Astrocyte (in vitro differentiated cells and primary cell): ENCODE measurements around the gene ZEB2. TPM values are rescaled to one million over a fixed set of nuclear protein-coding genes. Genes with fewer than 3 reads are reported as not detected.

Experiments used
- DNase-seq: peaks from one replicate; pipeline ENCODE4 v3.0.0-alpha.2; 2010; ENCODE audit warnings: low read depth
- FAIRE-seq: peaks from 2 replicates; lab custom pipeline; 2011; peaks lifted over from hg19 to GRCh38; lab: Jason Lieb, UNC
- H2AFZ ChIP-seq: 2 replicates; pipeline ENCODE4 v1.6.0; 2012; ENCODE audit warnings: low read depth, low read length, inconsistent platforms
- H3K27ac ChIP-seq: 2 replicates; pipeline ENCODE4 v1.5.1; 2011; ENCODE audit warnings: low read depth, low read length, inconsistent platforms
- H3K27me3 ChIP-seq: 2 replicates; pipeline ENCODE4 v1.6.0; 2011; ENCODE audit warnings: low read length, inconsistent platforms; ENCODE audit not compliant: insufficient read depth
- H3K36me3 ChIP-seq: 2 replicates; pipeline ENCODE4 v1.5.1; 2011; ENCODE audit warnings: low read length, inconsistent platforms; ENCODE audit not compliant: insufficient read depth
- H3K4me1 ChIP-seq: 2 replicates; pipeline ENCODE4 v1.5.1; 2011; ENCODE audit warnings: low read length, inconsistent platforms; ENCODE audit not compliant: insufficient read depth
- H3K4me2 ChIP-seq: 2 replicates; pipeline ENCODE4 v1.6.0; 2012; ENCODE audit warnings: low read length, inconsistent platforms
- H3K4me3 ChIP-seq: 2 replicates; pipeline ENCODE4 v1.5.1; 2011; ENCODE audit warnings: low read depth, mild to moderate bottlenecking, low read length, inconsistent platforms; ENCODE audit not compliant: insufficient read depth
- H3K79me2 ChIP-seq: 2 replicates; pipeline ENCODE4 v1.6.0; 2012; ENCODE audit warnings: mild to moderate bottlenecking, low read length, inconsistent platforms; ENCODE audit not compliant: insufficient read depth
- H3K9ac ChIP-seq: 2 replicates; pipeline ENCODE4 v1.6.0; 2012; ENCODE audit warnings: mild to moderate bottlenecking, low read length, inconsistent platforms
- H3K9me3 ChIP-seq: 2 replicates; pipeline ENCODE4 v1.5.1; 2012; ENCODE audit warnings: low read depth, mild to moderate bottlenecking, low read length, inconsistent platforms; ENCODE audit not compliant: insufficient read depth
- H4K20me1 ChIP-seq: 2 replicates; pipeline ENCODE4 v1.6.0; 2012; ENCODE audit warnings: low read length, inconsistent platforms; ENCODE audit not compliant: insufficient read depth
- H3K27ac Mint-ChIP-seq: one replicate; pipeline ENCODE4 v1.8.0; 2021; ENCODE audit warnings: mild to moderate bottlenecking, mixed read lengths; ENCODE audit not compliant: unreplicated experiment
- H3K27me3 Mint-ChIP-seq: one replicate; pipeline ENCODE4 v1.8.0; 2021; ENCODE audit warnings: low read depth, mixed read lengths; ENCODE audit not compliant: unreplicated experiment
- H3K36me3 Mint-ChIP-seq: one replicate; pipeline ENCODE4 v1.8.0; 2021; ENCODE audit warnings: low read depth, mixed read lengths; ENCODE audit not compliant: unreplicated experiment
- H3K4me1 Mint-ChIP-seq: one replicate; pipeline ENCODE4 v1.8.0; 2021; ENCODE audit warnings: low read depth, mixed read lengths; ENCODE audit not compliant: unreplicated experiment
- H3K4me3 Mint-ChIP-seq: one replicate; pipeline ENCODE4 v1.8.0; 2021; ENCODE audit warnings: mild to moderate bottlenecking, moderate library complexity, mixed read lengths; ENCODE audit not compliant: unreplicated experiment
- H3K9me3 Mint-ChIP-seq: one replicate; pipeline ENCODE4 v1.8.0; 2021; ENCODE audit warnings: mild to moderate bottlenecking, mixed read lengths; ENCODE audit not compliant: unreplicated experiment
- CTCF ChIP-seq: IDR thresholded peaks from 2 replicates; pipeline ENCODE4 v1.5.1; 2011; ENCODE audit warnings: low read depth, mild to moderate bottlenecking, inconsistent platforms, low read length, moderate library complexity; ENCODE audit not compliant: insufficient read depth
- EZH2 ChIP-seq: IDR thresholded peaks from 2 replicates; pipeline ENCODE4 v1.6.1; 2012; ENCODE audit warnings: mild to moderate bottlenecking, low read length, inconsistent platforms; ENCODE audit not compliant: insufficient read depth
- total RNA-seq: library from RNA; stranded (reverse); gene quantifications from 2 replicates; pipeline ENCODE4 v1.2.1, GENCODE V29; 2021

The ZEB2 gene
- total RNA-seq, 1 donor from 2014 or later, result 84.9 TPM

- Mint-ChIP-seq H3K4me3 (no peak overlapping the region), H3K36me3 (peaks cover 13% of the 10 kb centered on the region), H3K4me1 (peaks cover 13% of the 10 kb centered on the region), H3K27ac (no peak overlapping the region), H3K27me3 (no peaks in the 10 kb centered on the region), H3K9me3 (peaks cover 2% of the 10 kb centered on the region)
- no peak overlapping the region for H3K27ac ChIP-seq
- H3K79me2 ChIP-seq, result peaks cover 41% of the 10 kb centered on the region
- H3K4me2 ChIP-seq, result no peak overlapping the region
- no peak overlapping the region for H3K9ac ChIP-seq
- FAIRE-seq (no peak), DNase-seq (no peak)
- H3K36me3 ChIP-seq, result no peaks in the 10 kb centered on the region
- no peak overlapping the region for H2AFZ ChIP-seq
- H3K27me3 ChIP-seq, result no peaks in the 10 kb centered on the region
- no peak for TF ChIP-seq CTCF
- TF ChIP-seq EZH2, result no peak
- peaks cover 4% of the 10 kb centered on the region for H3K4me1 ChIP-seq
- peaks cover 16% of the 10 kb centered on the region for H4K20me1 ChIP-seq
- H3K9me3 ChIP-seq, result no peaks in the 10 kb centered on the region
- no peak overlapping the region for H3K4me3 ChIP-seq
Measured at GRCh38 chr2:144434425-144435222, 85.3 kb downstream of the ZEB2 start.

GRCh38 chr2:144432921-144433320 is 87.0 kb downstream of the ZEB2 start:
- H3K9me3 Mint-ChIP-seq, result peaks cover 2% of the 10 kb centered on the region
- no peaks in the 10 kb centered on the region for H3K27me3 Mint-ChIP-seq
- H2AFZ ChIP-seq, result no peak overlapping the region
- H3K4me1 Mint-ChIP-seq, result peaks cover 13% of the 10 kb centered on the region
- no peak overlapping the region for H3K4me3 Mint-ChIP-seq
- peaks cover 4% of the 10 kb centered on the region for H4K20me1 ChIP-seq
- no peaks in the 10 kb centered on the region for H3K27me3 ChIP-seq
- no peak overlapping the region for H3K4me3 ChIP-seq
- H3K9ac ChIP-seq, result no peak overlapping the region
- H3K9me3 ChIP-seq, result no peaks in the 10 kb centered on the region
- H3K79me2 ChIP-seq, result peaks cover 30% of the 10 kb centered on the region
- DNase-seq (no peak), FAIRE-seq (no peak)
- H3K27ac Mint-ChIP-seq, result no peak overlapping the region
- TF ChIP-seq CTCF (no peak), EZH2 (no peak)
- H3K36me3 Mint-ChIP-seq, result peaks cover 13% of the 10 kb centered on the region
- peaks cover 4% of the 10 kb centered on the region for H3K4me1 ChIP-seq
- no peak overlapping the region for H3K27ac ChIP-seq
- H3K4me2 ChIP-seq, result no peak overlapping the region
- peaks cover 3% of the 10 kb centered on the region for H3K36me3 ChIP-seq

- no peak overlapping the region for H2AFZ ChIP-seq
- H3K79me2 ChIP-seq, result peaks cover 30% of the 10 kb centered on the region
- H3K4me2 ChIP-seq, result no peak overlapping the region
- H3K9ac ChIP-seq, result no peak overlapping the region
- TF ChIP-seq CTCF (no peak), EZH2 (no peak)
- Mint-ChIP-seq H3K4me3 (peak overlapping the region; percentile 6), H3K27ac (no peak overlapping the region), H3K36me3 (peaks cover 13% of the 10 kb centered on the region), H3K9me3 (peaks cover 2% of the 10 kb centered on the region), H3K27me3 (no peaks in the 10 kb centered on the region), H3K4me1 (peaks cover 19% of the 10 kb centered on the region)
- FAIRE-seq (no peak), DNase-seq (no peak)
- H4K20me1 ChIP-seq, result peaks cover 3% of the 10 kb centered on the region
- peaks cover 3% of the 10 kb centered on the region for H3K36me3 ChIP-seq
- H3K4me3 ChIP-seq, result no peak overlapping the region
- peaks cover 12% of the 10 kb centered on the region for H3K4me1 ChIP-seq
- no peaks in the 10 kb centered on the region for H3K9me3 ChIP-seq
- no peaks in the 10 kb centered on the region for H3K27me3 ChIP-seq
- H3K27ac ChIP-seq, result no peak overlapping the region
Measured at GRCh38 chr2:144431998-144432397, 87.9 kb downstream of the ZEB2 start.
